UCSD-AML1 (cell line): ENCODE measurements around the gene NCK1.
"Not testable (repeated sequence)": the region's sequence is repeated elsewhere in the genome, so short reads cannot be mapped to it uniquely, and the experiment has no call there.

Experiments
- DNase-seq: peaks from one replicate; lab custom pipeline; 2025; ENCODE audit not compliant: unreplicated experiment; lab: John Stamatoyannopoulos, UW

NCK1 gene

GRCh38 chr3:136982520-136983138, 120.6 kb downstream of the NCK1 start:
- no peak for DNase-seq

DNA sequence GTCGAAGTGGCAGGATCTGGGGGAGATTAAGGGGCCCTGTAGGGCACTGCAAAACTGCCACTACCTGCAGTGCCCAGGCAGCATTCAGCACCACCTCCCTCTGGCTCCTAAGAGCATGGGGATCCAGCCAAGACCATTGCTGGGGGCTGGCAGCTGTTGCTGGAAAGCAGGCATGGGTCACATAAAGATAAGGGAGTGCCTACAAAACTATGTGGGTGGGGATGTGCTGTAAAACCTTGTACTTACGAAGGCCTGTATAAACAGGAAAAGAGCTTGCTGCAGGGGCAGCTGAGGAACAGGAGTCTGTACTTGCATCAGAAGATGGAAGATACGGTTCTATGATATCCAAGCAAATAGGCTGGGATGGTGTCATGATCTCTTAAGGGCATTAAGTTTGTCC, 122.8 kb downstream of the NCK1 start:
- no peak for DNase-seq

DNA sequence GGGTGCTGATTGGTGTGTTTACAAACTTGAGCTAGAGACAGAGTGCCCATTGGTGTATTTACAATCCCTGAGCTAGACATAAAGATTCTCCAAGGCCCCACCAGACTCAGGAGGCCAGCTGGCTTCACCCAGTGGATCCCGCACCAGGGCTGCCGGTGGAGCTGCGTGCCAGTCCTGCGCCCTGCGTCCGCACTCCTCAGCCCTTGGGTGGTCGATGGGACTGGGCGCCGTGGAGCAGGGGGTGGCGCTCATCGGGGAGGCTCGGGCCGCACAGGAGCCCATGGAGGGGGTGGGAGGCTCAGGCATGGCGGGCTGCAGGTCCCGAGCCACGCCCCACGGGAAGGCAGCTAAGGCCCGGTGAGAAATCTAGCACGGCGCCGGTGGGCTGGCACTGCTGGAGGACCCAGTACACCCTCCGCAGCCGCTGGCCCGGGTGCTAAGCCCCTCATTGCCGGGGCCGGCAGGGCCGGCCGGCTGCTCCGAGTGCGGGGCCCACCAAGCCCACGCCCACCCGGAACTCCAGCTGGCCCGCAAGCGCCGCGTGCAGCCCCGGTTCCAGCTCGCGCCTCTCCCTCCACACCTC, 125.5 kb downstream of the NCK1 start:
- not testable (repeated sequence) for DNase-seq

GRCh38 chr3:136988651-136989050, 126.6 kb downstream of the NCK1 start:
- no peak for DNase-seq

- no peak for DNase-seq
These were observed 127.9 kb downstream of the NCK1 start for GRCh38 chr3:136989781-136990524.

DNA sequence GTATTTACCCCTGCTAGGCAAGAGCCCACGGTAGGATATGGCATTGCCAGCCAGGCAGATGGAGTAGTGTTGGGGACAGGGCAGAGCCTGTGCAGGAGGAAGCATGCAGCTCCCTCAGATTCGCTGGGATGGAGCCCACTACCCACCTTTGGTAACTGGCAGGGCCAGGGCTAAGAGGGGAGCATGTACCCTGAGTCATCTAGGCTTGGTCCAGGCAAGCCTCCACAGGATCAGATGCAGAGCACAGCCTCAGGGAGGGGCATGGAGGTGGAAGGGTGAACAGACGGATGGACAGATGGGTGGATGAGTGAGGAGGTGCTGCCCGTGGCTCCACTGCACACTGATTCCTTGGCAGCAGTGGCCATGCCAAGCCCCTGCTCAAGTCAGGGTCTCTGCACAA, 128.8 kb downstream of the NCK1 start:
- no peak for DNase-seq

DNA sequence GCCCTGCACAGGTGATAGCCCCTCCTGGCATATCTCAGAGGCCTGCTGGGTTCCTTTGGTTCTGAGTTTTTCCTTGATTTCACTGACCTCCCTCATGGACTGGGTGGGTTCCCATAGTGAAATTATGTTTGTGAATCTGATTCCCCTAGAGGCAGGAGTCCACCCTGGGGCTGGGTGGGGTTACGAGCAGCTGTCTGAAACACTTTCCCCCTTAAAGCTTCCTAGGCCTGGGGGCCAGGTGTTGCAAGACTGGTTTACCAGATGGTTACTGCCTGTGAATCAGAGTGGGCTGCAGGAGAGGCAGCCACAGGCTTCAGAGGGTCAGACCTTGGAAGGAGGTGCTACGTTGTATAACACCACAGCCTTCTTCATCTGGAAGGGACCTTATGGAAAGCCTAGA, 130.1 kb downstream of the NCK1 start:
- DNase-seq: no peak

DNA sequence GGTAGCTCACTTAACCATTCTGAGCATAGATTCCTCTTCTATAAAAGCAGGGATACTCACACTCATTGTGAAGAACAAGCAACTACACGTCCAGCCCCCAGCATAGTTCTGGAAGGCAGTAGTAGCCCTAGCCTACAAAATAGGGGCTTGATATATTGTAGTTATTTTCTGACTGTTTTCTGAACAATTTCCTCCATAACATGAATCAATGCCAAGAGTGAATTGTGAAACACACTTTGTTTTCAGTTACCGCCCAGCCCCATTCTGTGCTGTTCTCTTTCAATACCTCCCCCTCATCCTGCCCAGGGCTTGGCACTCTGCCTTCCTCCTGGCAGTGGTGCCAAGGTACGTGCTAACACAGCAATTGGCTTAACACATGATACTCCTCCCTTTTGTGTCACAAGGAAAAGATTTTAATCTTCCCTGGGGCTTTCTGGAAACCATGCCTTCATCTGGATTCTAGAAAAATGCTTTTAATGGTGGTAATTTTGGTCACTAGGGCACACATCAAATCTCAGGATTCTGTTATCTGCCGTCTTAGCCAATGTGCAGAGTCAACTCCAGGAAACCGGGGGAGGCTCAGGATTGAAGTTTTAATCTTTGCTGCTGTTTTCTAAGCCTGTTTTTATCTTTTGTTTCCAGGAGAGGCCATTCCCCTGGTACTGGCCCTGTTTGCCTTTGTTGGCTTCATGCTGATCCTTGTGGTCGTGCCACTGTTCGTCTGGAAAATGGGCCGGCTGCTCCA, 132.9 kb downstream of the NCK1 start:
- DNase-seq: no peak

DNA sequence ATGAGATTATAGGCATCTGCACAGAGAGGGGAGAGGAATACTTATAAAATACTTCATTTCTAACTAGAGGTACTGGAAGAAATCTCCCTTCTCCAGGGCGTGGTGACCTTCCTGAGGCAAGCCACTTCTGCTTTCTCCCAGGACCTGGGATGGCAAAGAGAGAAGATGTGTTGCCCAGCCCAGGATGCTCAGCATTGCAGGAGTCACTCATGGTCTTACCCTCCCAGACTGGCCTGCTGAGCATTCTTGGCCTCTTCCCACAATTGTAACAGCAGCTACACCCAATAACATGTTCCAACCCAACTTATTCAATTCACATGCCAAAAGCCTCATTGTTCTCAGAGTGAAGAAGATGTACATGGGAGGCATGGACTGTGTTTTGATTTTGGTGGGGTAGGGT, 133.6 kb downstream of the NCK1 start:
- DNase-seq: no peak
